Fibroblast of mammary gland (primary cell): ENCODE results near the gene HBB.

Experiments used
- DNase-seq: peaks from one replicate; pipeline ENCODE4 v3.0.0-alpha.2; 2010; ENCODE audit warnings: low read depth
- H3K4me3 ChIP-seq: 2 replicates; pipeline ENCODE4 v1.5.1; 2011; ENCODE audit warnings: low read depth, mild to moderate bottlenecking, low read length, moderate library complexity; ENCODE audit not compliant: control insufficient read depth
- CTCF ChIP-seq: conservative IDR thresholded peaks from 2 replicates; pipeline ENCODE4 v1.5.1; 2011; ENCODE audit warnings: low read depth, low read length, inconsistent platforms; ENCODE audit not compliant: control insufficient read depth, insufficient read depth

Gene HBB

GRCh38 chr11:5226732-5227310 is at the start of gene HBB:
TSS of gene HBB (minus strand) at chr11:5227071. CDS start at chr11:5227021, 50 bp downstream.
- TF ChIP-seq CTCF, result no peak
- DNase-seq, result no peak
- H3K4me3 ChIP-seq, result no peak within 1 kb of the TSS

- no peak for TF ChIP-seq CTCF
- DNase-seq, result no peak
- no peak overlapping the region for H3K4me3 ChIP-seq
Observed at GRCh38 chr11:5275369-5276110, 48.7 kb upstream of the HBB start.

- DNase-seq, result no peak
- TF ChIP-seq CTCF, result no peak
Observed at GRCh38 chr11:5274395-5274794, 47.5 kb upstream of the HBB start.

GRCh38 chr11:5272395-5273017 is 45.6 kb upstream of the HBB start:
- no peak for TF ChIP-seq CTCF
- no peak overlapping the region for H3K4me3 ChIP-seq
- DNase-seq, result no peak

More at GRCh38 chr11:5274395-5274794, 47.5 kb upstream of the HBB start:
- H3K4me3 ChIP-seq, result no peak overlapping the region

- DNase-seq, result no peak
- no peak within 1 kb of the TSS for H3K4me3 ChIP-seq
- no peak for TF ChIP-seq CTCF
Observed at GRCh38 chr11:5269715-5270147, 42.9 kb upstream of the HBB start, which contains the start of gene HBE1. TSS of gene HBE1 (minus strand) at chr11:5269945. CDS start at chr11:5269890, 55 bp downstream.

GRCh38 chr11:5267033-5267563 is 40.2 kb upstream of the HBB start:
- DNase-seq, result no peak
- no peak overlapping the region for H3K4me3 ChIP-seq
- no peak for TF ChIP-seq CTCF
